OCI-LY7 (cell line): Measurements from ENCODE around the gene CCDC74A.
"Not testable (repeated sequence)": the region's sequence is repeated elsewhere in the genome, so short reads cannot be mapped to it uniquely, and the experiment has no call there.

Source experiments
- EZH2phosphoT487 ChIP-seq: fragments of 200-600 bp; sonication (generic); IDR thresholded peaks from 2 replicates; pipeline ENCODE4 v1.6.1; 2018; ENCODE audit warnings: low read depth, borderline replicate concordance, mild to moderate bottlenecking, mixed run types, antibody characterized with exemption, low read length, moderate library complexity, mixed read lengths
- TF ChIP-seq, protein P1 (sequence below): fragments of 200-600 bp; sonication (generic); conservative IDR thresholded peaks from 2 replicates; pipeline ENCODE4 v1.5.1; 2014; ENCODE audit warnings: mild to moderate bottlenecking, antibody characterized with exemption, low read length, moderate library complexity, mixed read lengths

- TF ChIP-seq, protein P1, sequence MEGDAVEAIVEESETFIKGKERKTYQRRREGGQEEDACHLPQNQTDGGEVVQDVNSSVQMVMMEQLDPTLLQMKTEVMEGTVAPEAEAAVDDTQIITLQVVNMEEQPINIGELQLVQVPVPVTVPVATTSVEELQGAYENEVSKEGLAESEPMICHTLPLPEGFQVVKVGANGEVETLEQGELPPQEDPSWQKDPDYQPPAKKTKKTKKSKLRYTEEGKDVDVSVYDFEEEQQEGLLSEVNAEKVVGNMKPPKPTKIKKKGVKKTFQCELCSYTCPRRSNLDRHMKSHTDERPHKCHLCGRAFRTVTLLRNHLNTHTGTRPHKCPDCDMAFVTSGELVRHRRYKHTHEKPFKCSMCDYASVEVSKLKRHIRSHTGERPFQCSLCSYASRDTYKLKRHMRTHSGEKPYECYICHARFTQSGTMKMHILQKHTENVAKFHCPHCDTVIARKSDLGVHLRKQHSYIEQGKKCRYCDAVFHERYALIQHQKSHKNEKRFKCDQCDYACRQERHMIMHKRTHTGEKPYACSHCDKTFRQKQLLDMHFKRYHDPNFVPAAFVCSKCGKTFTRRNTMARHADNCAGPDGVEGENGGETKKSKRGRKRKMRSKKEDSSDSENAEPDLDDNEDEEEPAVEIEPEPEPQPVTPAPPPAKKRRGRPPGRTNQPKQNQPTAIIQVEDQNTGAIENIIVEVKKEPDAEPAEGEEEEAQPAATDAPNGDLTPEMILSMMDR = peak; percentile 61
- not testable (repeated sequence) for TF ChIP-seq EZH2phosphoT487
These were observed 11.1 kb upstream of the CCDC74A start for GRCh38 chr2:131516621-131517020.
